Neural progenitor cell (in vitro differentiated cells): ENCODE data around the gene ADH4. TPM values are rescaled to one million over a fixed set of nuclear protein-coding genes. Genes with fewer than 3 reads are reported as not detected.

Experiments
- DNase-seq: peaks from one replicate; pipeline ENCODE4 v3.0.0-alpha.2; 2016; ENCODE audit warnings: low spot score
- H2AFZ ChIP-seq: fragments of 200-600 bp; sonication (generic); replicated peaks from 2 replicates; pipeline ENCODE4 v1.6.1; 2016; ENCODE audit warnings: antibody characterized with exemption
- H3F3A ChIP-seq: fragments of 200-600 bp; sonication (generic); 2 replicates; pipeline ENCODE4 v1.6.1; 2016; ENCODE audit warnings: antibody characterized with exemption, low read depth
- H3K27ac ChIP-seq: fragments of 200-600 bp; sonication (generic); 2 replicates; pipeline ENCODE4 v1.5.1; 2016; ENCODE audit warnings: mild to moderate bottlenecking
- H3K27me3 ChIP-seq: fragments of 200-600 bp; sonication (generic); 2 replicates; pipeline ENCODE4 v1.6.1; 2016; ENCODE audit warnings: mild to moderate bottlenecking, moderate library complexity
- H3K36me3 ChIP-seq: fragments of 200-600 bp; sonication (generic); 2 replicates; pipeline ENCODE4 v1.5.1; 2016
- H3K4me1 ChIP-seq: fragments of 200-600 bp; sonication (generic); 2 replicates; pipeline ENCODE4 v1.6.1; 2016; ENCODE audit warnings: mixed run types
- H3K4me2 ChIP-seq: fragments of 200-600 bp; sonication (generic); 2 replicates; pipeline ENCODE4 v1.6.1; 2016
- H3K4me3 ChIP-seq: fragments of 200-600 bp; sonication (generic); 2 replicates; pipeline ENCODE4 v1.5.1; 2016
- H3K79me2 ChIP-seq: fragments of 200-600 bp; sonication (generic); 2 replicates; pipeline ENCODE4 v1.6.1; 2016; ENCODE audit warnings: low read depth
- H3K9ac ChIP-seq: fragments of 200-600 bp; sonication (generic); 2 replicates; pipeline ENCODE4 v1.6.1; 2016
- H3K9me3 ChIP-seq: fragments of 200-600 bp; sonication (generic); 2 replicates; pipeline ENCODE4 v1.5.1; 2016; ENCODE audit warnings: low read depth
- H4K20me1 ChIP-seq: fragments of 200-600 bp; sonication (generic); 2 replicates; pipeline ENCODE4 v1.6.1; 2016; ENCODE audit warnings: low read depth
- H3K27ac Mint-ChIP-seq: 3 replicates; pipeline ENCODE4 v1.8.0; 2021; ENCODE audit warnings: mixed read lengths
- H3K27me3 Mint-ChIP-seq: 2 replicates; pipeline ENCODE4 v1.8.0; 2022; ENCODE audit warnings: low read depth, mild to moderate bottlenecking, inconsistent platforms, moderate library complexity, mixed read lengths; ENCODE audit not compliant: insufficient read depth
- H3K36me3 Mint-ChIP-seq: 3 replicates; pipeline ENCODE4 v1.8.0; 2021; ENCODE audit warnings: mixed read lengths
- H3K4me1 Mint-ChIP-seq: 3 replicates; pipeline ENCODE4 v1.8.0; 2021; ENCODE audit warnings: mixed read lengths
- H3K4me3 Mint-ChIP-seq: 3 replicates; pipeline ENCODE4 v1.8.0; 2021; ENCODE audit warnings: mild to moderate bottlenecking, moderate library complexity, mixed read lengths
- H3K9me3 Mint-ChIP-seq: 3 replicates; pipeline ENCODE4 v1.8.0; 2020; ENCODE audit warnings: mixed read lengths
- EZH2 ChIP-seq: fragments of 200-600 bp; sonication (generic); IDR thresholded peaks from 2 replicates; pipeline ENCODE4 v1.6.1; 2017; ENCODE audit warnings: antibody characterized with exemption, mild to moderate bottlenecking, moderate library complexity
- EZH2phosphoT487 ChIP-seq: fragments of 200-600 bp; sonication (generic); IDR thresholded peaks from 2 replicates; pipeline ENCODE4 v1.6.1; 2017; ENCODE audit warnings: antibody characterized with exemption
- total RNA-seq: library from RNA; depleted of rRNA; stranded (reverse); fragments of >200 nt; gene quantifications from 2 replicates; pipeline ENCODE4 v1.2.3, GENCODE V29; 2015; ENCODE audit warnings: low replicate concordance
- TF ChIP-seq, protein P1 (sequence below): fragments of 200-600 bp; sonication (generic); IDR thresholded peaks from 2 replicates; pipeline ENCODE4 v1.5.1; 2017; ENCODE audit warnings: antibody characterized with exemption, mild to moderate bottlenecking

Gene ADH4
- total RNA-seq, 1 donor from 2014 or later = not detected

DNA sequence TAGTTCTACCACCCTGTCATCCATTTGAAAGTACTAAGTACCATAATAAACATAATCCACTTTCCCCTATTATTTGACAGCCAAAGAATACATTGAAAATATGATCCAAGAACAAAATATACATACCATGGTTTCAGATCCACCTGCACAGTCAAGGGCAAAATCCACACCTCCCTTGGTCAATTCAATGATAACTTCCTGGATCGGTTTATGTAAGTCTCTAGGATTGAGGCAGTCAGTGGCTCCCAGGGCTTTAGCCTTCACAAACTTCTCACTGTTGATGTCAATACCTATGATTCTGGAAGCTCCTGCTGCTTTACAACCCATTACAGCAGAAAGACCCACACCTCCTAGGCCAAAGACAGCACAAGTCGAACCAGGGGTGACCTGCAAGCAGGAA is 12.7 kb downstream of the ADH4 start:
- no peak overlapping the region for H2AFZ ChIP-seq
- Mint-ChIP-seq H3K4me1 (no peaks in the 10 kb centered on the region), H3K27ac (no peak overlapping the region), H3K27me3 (peaks cover 4% of the 10 kb centered on the region), H3K36me3 (peaks cover 2% of the 10 kb centered on the region), H3K9me3 (peaks cover 6% of the 10 kb centered on the region), H3K4me3 (no peak overlapping the region)
- H3K27ac ChIP-seq = no peak overlapping the region
- DNase-seq = no peak
- TF ChIP-seq EZH2phosphoT487 = no peak
- TF ChIP-seq EZH2 = no peak
- TF ChIP-seq, protein P1, sequence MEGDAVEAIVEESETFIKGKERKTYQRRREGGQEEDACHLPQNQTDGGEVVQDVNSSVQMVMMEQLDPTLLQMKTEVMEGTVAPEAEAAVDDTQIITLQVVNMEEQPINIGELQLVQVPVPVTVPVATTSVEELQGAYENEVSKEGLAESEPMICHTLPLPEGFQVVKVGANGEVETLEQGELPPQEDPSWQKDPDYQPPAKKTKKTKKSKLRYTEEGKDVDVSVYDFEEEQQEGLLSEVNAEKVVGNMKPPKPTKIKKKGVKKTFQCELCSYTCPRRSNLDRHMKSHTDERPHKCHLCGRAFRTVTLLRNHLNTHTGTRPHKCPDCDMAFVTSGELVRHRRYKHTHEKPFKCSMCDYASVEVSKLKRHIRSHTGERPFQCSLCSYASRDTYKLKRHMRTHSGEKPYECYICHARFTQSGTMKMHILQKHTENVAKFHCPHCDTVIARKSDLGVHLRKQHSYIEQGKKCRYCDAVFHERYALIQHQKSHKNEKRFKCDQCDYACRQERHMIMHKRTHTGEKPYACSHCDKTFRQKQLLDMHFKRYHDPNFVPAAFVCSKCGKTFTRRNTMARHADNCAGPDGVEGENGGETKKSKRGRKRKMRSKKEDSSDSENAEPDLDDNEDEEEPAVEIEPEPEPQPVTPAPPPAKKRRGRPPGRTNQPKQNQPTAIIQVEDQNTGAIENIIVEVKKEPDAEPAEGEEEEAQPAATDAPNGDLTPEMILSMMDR = no peak
- H3K79me2 ChIP-seq = no peaks in the 10 kb centered on the region
- H3K4me1 ChIP-seq = no peaks in the 10 kb centered on the region
- no peaks in the 10 kb centered on the region for H3F3A ChIP-seq
- H3K9ac ChIP-seq = no peak overlapping the region
- H4K20me1 ChIP-seq = no peaks in the 10 kb centered on the region
- H3K4me2 ChIP-seq = no peak overlapping the region
- H3K4me3 ChIP-seq = no peak overlapping the region
- peaks cover 10% of the 10 kb centered on the region for H3K9me3 ChIP-seq
- no peaks in the 10 kb centered on the region for H3K27me3 ChIP-seq
- no peaks in the 10 kb centered on the region for H3K36me3 ChIP-seq

DNA sequence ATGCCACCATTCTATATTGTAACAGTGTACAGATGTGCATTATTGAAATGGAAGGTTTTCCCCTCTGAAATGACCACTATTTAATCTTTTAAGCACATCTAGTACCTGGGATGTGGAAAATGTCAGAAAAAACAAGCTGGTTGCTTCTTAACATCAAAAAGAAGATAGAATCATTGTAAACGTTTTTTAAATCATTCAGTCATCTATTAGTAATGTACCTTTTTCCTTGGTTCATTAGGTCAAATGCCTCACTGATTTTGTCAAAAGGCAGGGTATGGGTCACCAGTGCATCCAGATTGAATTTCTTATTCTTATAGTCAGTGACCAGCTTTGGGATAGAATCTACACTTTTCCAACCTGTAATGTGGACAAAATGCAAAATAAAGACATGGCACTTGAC is 17.7 kb downstream of the ADH4 start:
- Histone ChIP-seq H3K4me2 (no peak overlapping the region), H3K27ac (no peak overlapping the region), H4K20me1 (no peaks in the 10 kb centered on the region), H3K4me3 (no peak overlapping the region), H3K79me2 (no peaks in the 10 kb centered on the region), H3K9ac (no peak overlapping the region), H3K4me1 (no peaks in the 10 kb centered on the region), H3F3A (no peaks in the 10 kb centered on the region), H3K36me3 (no peaks in the 10 kb centered on the region), H2AFZ (no peak overlapping the region), H3K9me3 (peaks cover 10% of the 10 kb centered on the region), H3K27me3 (no peaks in the 10 kb centered on the region)
- peaks cover 6% of the 10 kb centered on the region for H3K9me3 Mint-ChIP-seq
- peaks cover 2% of the 10 kb centered on the region for H3K36me3 Mint-ChIP-seq
- H3K4me3 Mint-ChIP-seq = no peak overlapping the region
- peaks cover 4% of the 10 kb centered on the region for H3K27me3 Mint-ChIP-seq
- TF ChIP-seq EZH2 = no peak
- TF ChIP-seq, protein P1 = no peak
- no peak for TF ChIP-seq EZH2phosphoT487
- H3K27ac Mint-ChIP-seq = no peak overlapping the region
- no peaks in the 10 kb centered on the region for H3K4me1 Mint-ChIP-seq
- no peak for DNase-seq

DNA sequence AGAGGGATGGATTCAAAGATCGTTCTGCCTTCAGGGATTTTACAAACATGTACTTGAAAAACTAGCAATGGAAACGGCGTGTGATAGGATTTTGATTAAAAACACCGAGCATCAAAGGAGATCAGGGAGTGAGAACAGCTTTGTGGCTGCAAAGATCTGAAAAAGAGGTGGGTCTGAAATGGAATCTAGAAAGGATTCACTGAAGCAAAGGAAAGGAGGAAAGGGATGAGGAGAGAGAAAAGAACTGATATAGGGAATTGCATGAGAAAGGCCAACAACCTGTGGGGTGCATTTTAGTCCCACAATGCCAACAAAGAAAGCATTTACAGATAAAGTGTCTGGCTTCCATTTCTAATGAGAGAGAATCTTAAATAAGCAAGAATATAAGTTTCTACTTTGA is 23.1 kb downstream of the ADH4 start:
- Histone ChIP-seq H3K9ac (no peak overlapping the region), H3K36me3 (no peaks in the 10 kb centered on the region), H3K27ac (no peak overlapping the region), H4K20me1 (no peaks in the 10 kb centered on the region), H3K79me2 (no peaks in the 10 kb centered on the region), H3K4me3 (no peak overlapping the region), H3K4me2 (peak overlapping the region; percentile 8), H3K9me3 (no peaks in the 10 kb centered on the region), H2AFZ (no peak overlapping the region), H3K4me1 (no peaks in the 10 kb centered on the region), H3K27me3 (no peaks in the 10 kb centered on the region), H3F3A (no peaks in the 10 kb centered on the region)
- Mint-ChIP-seq H3K36me3 (peaks cover 7% of the 10 kb centered on the region), H3K27me3 (no peaks in the 10 kb centered on the region), H3K4me1 (peaks cover 6% of the 10 kb centered on the region), H3K27ac (no peak overlapping the region), H3K9me3 (peaks cover 9% of the 10 kb centered on the region), H3K4me3 (no peak overlapping the region)
- peak; percentile 1 for DNase-seq
- no peak for TF ChIP-seq EZH2phosphoT487
- TF ChIP-seq, protein P1 = no peak
- TF ChIP-seq EZH2 = no peak
